ENCODE data around the gene KLHL30.

- TF ChIP-seq CTCF (IDR thresholded peaks at IDR 0.05) (no peak), POLR2A (IDR thresholded peaks at IDR 0.05) (no peak)
Observed at GRCh38 chr2:238187618-238188548, 49.4 kb downstream of the KLHL30 start.
